ENCODE data around the gene OLFML2A. TPM values are rescaled to one million over a fixed set of nuclear protein-coding genes. Genes with fewer than 3 reads are reported as not detected.

Gene OLFML2A
- total and polyA plus RNA-seq, 2 donors (not counting 1 experiment from before 2014, with no cell fraction given) = 0.76 to 0.88 TPM

DNA sequence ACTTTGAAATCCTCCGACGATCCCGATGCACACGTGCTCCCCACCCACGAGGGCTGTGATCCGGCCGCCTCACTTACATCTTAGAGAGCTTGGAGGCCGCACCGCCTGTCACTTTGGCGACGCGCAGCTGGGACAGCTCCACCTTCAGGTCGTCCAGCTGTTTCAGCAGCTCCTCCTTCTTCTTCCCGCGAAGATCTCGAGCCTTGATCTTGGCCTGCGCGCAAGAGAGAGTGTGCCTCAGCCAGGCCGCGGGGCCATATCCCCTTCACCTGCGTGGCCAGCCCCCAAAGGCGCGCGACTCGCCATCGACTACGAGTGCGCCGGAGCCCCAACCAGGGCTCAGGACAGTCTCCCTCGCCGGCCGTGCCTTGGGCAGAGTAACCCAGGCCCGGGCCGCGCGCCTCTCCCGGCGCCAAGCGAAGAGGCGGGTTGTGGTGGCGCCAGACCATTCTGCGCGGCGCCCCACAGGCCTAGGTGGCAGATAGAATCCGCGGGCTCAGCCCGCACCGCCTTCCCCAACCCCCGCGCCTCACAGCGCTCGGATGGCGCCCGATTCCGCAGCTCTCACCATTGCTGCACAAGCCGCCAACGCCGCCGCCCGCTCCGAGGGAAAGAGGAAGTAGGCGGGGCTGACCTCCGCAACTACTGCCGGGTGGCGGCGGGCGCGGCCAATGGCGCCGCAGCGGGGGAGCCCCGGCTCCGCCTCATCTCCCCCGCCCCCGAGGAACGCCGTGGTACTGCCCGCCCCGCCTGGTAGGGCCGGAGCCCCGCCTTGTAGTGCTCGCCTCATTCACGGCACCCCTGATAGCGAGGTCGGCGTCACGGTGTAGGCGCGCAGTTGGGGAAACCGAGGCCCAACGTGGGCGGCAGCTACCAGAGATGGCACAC lies 84.7 kb downstream of the OLFML2A start, which contains the start of the genes ARPC5L and RPL35:
ARPC5L (plus strand) TSS at position 789 of the 888 bp plus-strand sequence. CDS start 7,161 bp downstream, outside the sequence.
RPL35 (minus strand) TSS at position 616 of the 888 bp plus-strand sequence; CDS start at position 571, 45 bp downstream.
- intact Hi-C loops (cut with micrococcal nuclease) = loop anchor here (1.0 to 10.0 kb wide), 8 partner anchors 8 to 1943 kb away; partner anchors contain the start of genes GAPVD1, HSPA5, NR6A1 and PSMB7
- H3K4me2 ChIP-seq (replicated peaks; ENCODE audit: low read depth, low read length, poor library complexity, severe bottlenecking) = peak within 1 kb of the TSS; percentile 75
- whole genome bisulfite sequencing (ENCODE audit: insufficient coverage) = under 1% methylated on average over 92 of the region's 92 CpGs
- Mint-ChIP-seq H3K4me1 (peaks cover 28% of the 10 kb centered on the region), H3K27me3 (no peaks in the 10 kb centered on the region), H3K9me3 (ENCODE audit: insufficient read depth) (no peaks in the 10 kb centered on the region), H3K27ac (peak within 1 kb of the TSS; percentile 98), H3K4me3 (peak within 1 kb of the TSS; percentile 99)
- peaks cover 18 to 34% of the 10 kb centered on the region in 2 donors for H3K4me1 ChIP-seq (ENCODE audit: control insufficient read depth in 2 of 2, insufficient read depth in 2 of 2, low read length in 2 of 2)
- H2AFZ ChIP-seq (ENCODE audit: insufficient read depth, low read depth, low read length, poor library complexity, severe bottlenecking) = peak within 1 kb of the TSS; percentile 94
- H3K79me2 ChIP-seq (ENCODE audit: control insufficient read depth, insufficient read depth, low read length) = peaks cover 3% of the 10 kb centered on the region
- ATAC-seq (ENCODE audit: low read depth) = peak; percentile 96
- no peaks in the 10 kb centered on the region for H3K9me3 ChIP-seq (ENCODE audit: control extremely low read depth in 1 of 3, control insufficient read depth in 2 of 3, insufficient read depth in 1 of 3, low read length in 2 of 3)
- peak; percentile 96 for DNase-seq
- H4K20me1 ChIP-seq (ENCODE audit: control insufficient read depth, insufficient read depth, low read length, poor library complexity, severe bottlenecking) = peaks cover 41% of the 10 kb centered on the region
- POLR2A ChIA-PET = interaction anchor here (0.5 to 2.8 kb wide), 9 partner anchors 8 to 400 kb away, joined by 3 to 26 read pairs (median 4); partner anchors contain the start of genes GAPVD1, NR6A1 and WDR38
- H3K27ac ChIP-seq (ENCODE audit: low read length in 2 of 2) = peak within 1 kb of the TSS; percentile 88 to 93
- TF ChIP-seq, protein P1, sequence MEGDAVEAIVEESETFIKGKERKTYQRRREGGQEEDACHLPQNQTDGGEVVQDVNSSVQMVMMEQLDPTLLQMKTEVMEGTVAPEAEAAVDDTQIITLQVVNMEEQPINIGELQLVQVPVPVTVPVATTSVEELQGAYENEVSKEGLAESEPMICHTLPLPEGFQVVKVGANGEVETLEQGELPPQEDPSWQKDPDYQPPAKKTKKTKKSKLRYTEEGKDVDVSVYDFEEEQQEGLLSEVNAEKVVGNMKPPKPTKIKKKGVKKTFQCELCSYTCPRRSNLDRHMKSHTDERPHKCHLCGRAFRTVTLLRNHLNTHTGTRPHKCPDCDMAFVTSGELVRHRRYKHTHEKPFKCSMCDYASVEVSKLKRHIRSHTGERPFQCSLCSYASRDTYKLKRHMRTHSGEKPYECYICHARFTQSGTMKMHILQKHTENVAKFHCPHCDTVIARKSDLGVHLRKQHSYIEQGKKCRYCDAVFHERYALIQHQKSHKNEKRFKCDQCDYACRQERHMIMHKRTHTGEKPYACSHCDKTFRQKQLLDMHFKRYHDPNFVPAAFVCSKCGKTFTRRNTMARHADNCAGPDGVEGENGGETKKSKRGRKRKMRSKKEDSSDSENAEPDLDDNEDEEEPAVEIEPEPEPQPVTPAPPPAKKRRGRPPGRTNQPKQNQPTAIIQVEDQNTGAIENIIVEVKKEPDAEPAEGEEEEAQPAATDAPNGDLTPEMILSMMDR (IDR thresholded peaks at IDR 0.05) = peak; percentile 48
- no peak for TF ChIP-seq EZH2 (IDR thresholded peaks at IDR 0.05; ENCODE audit: borderline replicate concordance, insufficient read depth, low read depth, low read length, poor library complexity, severe bottlenecking)
- H3K27me3 ChIP-seq (replicated peaks in 1 of 4; ENCODE audit: control extremely low read depth in 1 of 4, control insufficient read depth in 3 of 4, insufficient read depth in 4 of 4, low read length in 3 of 4) = no peaks in the 10 kb centered on the region
- H3K4me3 ChIP-seq (ENCODE audit: control extremely low read depth in 1 of 5, extremely low read depth in 1 of 5, insufficient read depth in 1 of 5, low read depth in 2 of 5, low read length in 4 of 5) = peak within 1 kb of the TSS; percentile 43 to 91 (median 81)
- H3K9ac ChIP-seq (ENCODE audit: low read length) = peak within 1 kb of the TSS; percentile 77
- H3K36me3 ChIP-seq (replicated peaks in 1 of 2; ENCODE audit: control extremely low read depth in 1 of 2, control insufficient read depth in 1 of 2, extremely low read depth in 1 of 2, insufficient read depth in 2 of 2, low read length in 1 of 2) = peaks cover 0 to 43% of the 10 kb centered on the region in 2 experiments
- CTCF ChIA-PET = interaction anchor here (1.0 to 7.9 kb wide), 6 partner anchors 9 to 244 kb away, joined by 3 to 61 read pairs (median 12); partner anchors contain the start of genes NR6A1, OLFML2A and WDR38

All from B cell (primary cell).